Colonic mucosa (tissue), 4 donors: Measurements from ENCODE around the gene ZNF333. TPM values are rescaled to one million over a fixed set of nuclear protein-coding genes. Genes with fewer than 3 reads are reported as not detected.

Source experiments
- DNase-seq: peaks from one replicate; pipeline ENCODE4 v3.0.0-alpha.2; 2020
- H3K27ac ChIP-seq: fragments of 200-600 bp; one replicate; pipeline ENCODE4 v1.8.0; 2021
- H3K27me3 ChIP-seq: fragments of 200-600 bp; one replicate; pipeline ENCODE4 v1.8.0; 2021
- H3K36me3 ChIP-seq: fragments of 200-600 bp; one replicate; pipeline ENCODE4 v1.8.0; 2021
- H3K4me1 ChIP-seq: fragments of 200-600 bp; one replicate; pipeline ENCODE4 v1.8.0; 2021; ENCODE audit warnings: mild to moderate bottlenecking
- H3K4me3 ChIP-seq: fragments of 200-600 bp; one replicate; pipeline ENCODE4 v1.8.0; 2021
- H3K9ac ChIP-seq, 2 donors: one replicate each; pipeline ENCODE4 v1.7.0; 2013; ENCODE audit warnings: control low read depth in 2 of 2, low read depth in 2 of 2, low read length in 2 of 2
- H3K9me3 ChIP-seq: fragments of 200-600 bp; one replicate; pipeline ENCODE4 v1.8.0; 2021
- intact Hi-C: fragments of 100-400 bp; cut with DNase I; formaldehyde crosslinking; loops from one replicate; pipeline ENCODE4 v1.14.1; 2022
- total RNA-seq, 2 donors: library from RNA; stranded (reverse); fragmentation: NEBNext Ultra II Directional in 1 of 2; extraction: Animal tissue kit (Norgen Biotek cat#: 25700) in 1 of 2; gene quantifications; one replicate each; pipeline ENCODE4 v1.2.1, GENCODE V29; 2021
- TF ChIP-seq, protein P1 (sequence below): fragments of 200-600 bp; IDR thresholded peaks from one replicate; pipeline ENCODE4 v1.8.0; 2022; ENCODE audit warnings: antibody characterized with exemption, mild to moderate bottlenecking
- donor health status: healthy.
- donor health status: DM: no; HTN: no; CAD: no.
- donor health status: DM: no; HTN: no; CAD: no.

ZNF333 gene
- total RNA-seq, 2 donors from 2014 or later: 6.7 to 7.3 TPM

DNA sequence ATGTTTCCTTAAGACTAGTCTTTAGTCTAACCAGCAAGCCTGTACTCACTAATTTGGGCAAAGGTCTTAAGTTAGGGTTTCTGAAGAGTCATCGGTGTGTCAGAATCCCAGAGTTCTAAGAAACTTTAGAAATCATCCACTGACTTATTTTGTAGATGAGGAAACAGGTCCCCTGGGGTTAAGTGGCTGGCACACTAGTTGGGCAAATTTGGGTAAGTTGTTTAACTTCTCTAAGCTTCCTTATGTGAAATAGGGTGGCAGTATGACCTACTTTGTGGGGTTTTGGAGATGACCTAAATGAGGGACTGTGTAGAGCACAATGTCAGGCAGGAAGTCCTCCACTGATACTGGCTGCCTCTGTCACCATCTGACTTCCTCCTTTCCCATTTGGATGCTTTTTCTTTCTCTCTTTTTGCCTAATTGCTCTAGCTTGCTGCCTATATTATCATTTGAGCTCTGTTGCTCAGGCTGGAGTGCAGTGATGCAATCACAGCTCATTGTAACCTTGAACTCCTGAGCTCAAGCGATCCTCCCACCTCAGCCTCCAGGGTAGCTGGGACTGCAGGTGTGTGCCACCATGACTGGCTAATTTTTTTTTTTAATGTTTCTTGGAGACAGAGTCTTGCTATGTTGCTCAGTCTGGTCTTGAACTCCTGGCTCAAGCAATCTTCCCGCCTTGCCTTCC, 17.5 kb upstream of the ZNF333 start:
- TF ChIP-seq, protein P1, sequence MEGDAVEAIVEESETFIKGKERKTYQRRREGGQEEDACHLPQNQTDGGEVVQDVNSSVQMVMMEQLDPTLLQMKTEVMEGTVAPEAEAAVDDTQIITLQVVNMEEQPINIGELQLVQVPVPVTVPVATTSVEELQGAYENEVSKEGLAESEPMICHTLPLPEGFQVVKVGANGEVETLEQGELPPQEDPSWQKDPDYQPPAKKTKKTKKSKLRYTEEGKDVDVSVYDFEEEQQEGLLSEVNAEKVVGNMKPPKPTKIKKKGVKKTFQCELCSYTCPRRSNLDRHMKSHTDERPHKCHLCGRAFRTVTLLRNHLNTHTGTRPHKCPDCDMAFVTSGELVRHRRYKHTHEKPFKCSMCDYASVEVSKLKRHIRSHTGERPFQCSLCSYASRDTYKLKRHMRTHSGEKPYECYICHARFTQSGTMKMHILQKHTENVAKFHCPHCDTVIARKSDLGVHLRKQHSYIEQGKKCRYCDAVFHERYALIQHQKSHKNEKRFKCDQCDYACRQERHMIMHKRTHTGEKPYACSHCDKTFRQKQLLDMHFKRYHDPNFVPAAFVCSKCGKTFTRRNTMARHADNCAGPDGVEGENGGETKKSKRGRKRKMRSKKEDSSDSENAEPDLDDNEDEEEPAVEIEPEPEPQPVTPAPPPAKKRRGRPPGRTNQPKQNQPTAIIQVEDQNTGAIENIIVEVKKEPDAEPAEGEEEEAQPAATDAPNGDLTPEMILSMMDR: no peak
- DNase-seq: no peak
- no peak overlapping the region for H3K4me3 ChIP-seq
- H3K9me3 ChIP-seq: no peaks in the 10 kb centered on the region
- H3K4me1 ChIP-seq: no peaks in the 10 kb centered on the region
- H3K27ac ChIP-seq: no peak overlapping the region
- no peaks in the 10 kb centered on the region for H3K36me3 ChIP-seq
- H3K27me3 ChIP-seq: no peaks in the 10 kb centered on the region
- intact Hi-C loops: no loop called here
- no peak overlapping the region for H3K9ac ChIP-seq

DNA sequence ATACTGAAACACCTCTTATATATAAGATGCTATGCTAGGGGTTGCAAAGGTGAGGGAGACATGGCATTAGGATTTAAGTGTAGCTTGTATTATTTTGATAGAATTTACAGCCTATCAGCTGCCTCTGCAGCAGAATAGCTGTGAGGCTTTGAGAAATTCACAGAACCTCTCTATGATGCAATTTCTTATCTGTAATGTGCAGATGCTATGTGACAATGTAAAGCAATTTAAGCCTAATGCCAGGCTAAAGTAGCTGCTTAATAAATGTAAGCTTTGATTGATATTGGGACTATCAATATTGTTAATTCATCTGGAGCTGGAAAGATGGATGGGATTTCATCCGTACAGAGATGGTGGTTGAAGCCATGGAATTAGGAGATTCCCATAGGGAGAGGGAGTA, 16.8 kb upstream of the ZNF333 start:
- DNase-seq: no peak
- TF ChIP-seq, protein P1: no peak
- H3K27ac ChIP-seq: no peak overlapping the region

DNA sequence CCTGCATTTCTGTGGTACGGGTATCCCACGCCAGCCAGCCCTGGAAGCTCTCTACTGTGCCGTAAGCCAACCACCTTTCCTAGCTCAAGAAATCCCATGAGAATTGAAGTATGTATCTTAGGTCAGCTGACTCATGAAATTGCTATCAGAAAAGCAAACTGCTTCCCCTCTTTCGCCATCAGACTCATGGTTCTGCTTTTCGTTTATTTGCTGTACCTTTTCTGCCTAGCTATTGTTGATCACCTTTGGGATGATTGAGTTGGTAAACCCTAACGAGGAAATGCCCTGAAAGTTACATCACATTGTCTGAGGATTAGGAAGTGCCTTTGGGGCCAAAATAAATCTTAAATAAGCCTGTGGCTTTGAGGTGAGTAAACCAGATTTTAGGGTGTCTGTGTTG, 15.1 kb upstream of the ZNF333 start, which contains the start of gene ADGRE3:
ADGRE3 (minus strand) TSS at position 81 of the 400 bp plus-strand sequence; CDS start at position 7, 74 bp downstream.
- no peaks in the 10 kb centered on the region for H3K36me3 ChIP-seq
- TF ChIP-seq, protein P1: no peak
- no peaks in the 10 kb centered on the region for H3K27me3 ChIP-seq
- H3K9ac ChIP-seq: no peak within 1 kb of the TSS
- H3K4me3 ChIP-seq: no peak within 1 kb of the TSS
- H3K9me3 ChIP-seq: no peaks in the 10 kb centered on the region
- no peak for DNase-seq
- intact Hi-C loops: no loop called here
- H3K27ac ChIP-seq: no peak within 1 kb of the TSS
- H3K4me1 ChIP-seq: no peaks in the 10 kb centered on the region

More for the DNA sequence above, 16.8 kb upstream of the ZNF333 start:
- no peaks in the 10 kb centered on the region for H3K36me3 ChIP-seq
- H3K4me3 ChIP-seq: no peak overlapping the region
- H3K9me3 ChIP-seq: no peaks in the 10 kb centered on the region
- no peaks in the 10 kb centered on the region for H3K4me1 ChIP-seq
- no peaks in the 10 kb centered on the region for H3K27me3 ChIP-seq
- no peak overlapping the region for H3K9ac ChIP-seq
- intact Hi-C loops: no loop called here

DNA sequence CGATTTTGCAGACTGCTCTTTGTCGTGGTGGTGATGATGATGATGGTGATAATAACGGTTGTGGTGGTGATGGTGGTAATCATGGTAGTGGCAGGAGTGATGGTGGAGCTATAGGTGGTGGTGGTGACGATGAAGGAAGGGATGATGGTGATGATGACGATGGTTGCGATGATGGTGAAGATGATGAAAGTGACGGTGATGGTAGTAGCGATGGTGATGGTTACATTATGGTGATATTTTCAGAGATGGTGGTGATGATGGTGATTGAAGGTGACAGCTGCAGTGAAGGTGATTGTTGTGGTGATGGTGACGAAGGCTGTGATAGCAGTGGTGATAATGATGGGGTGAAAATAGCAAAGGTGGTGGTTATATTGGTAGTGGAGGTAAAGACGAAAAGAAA, 13.1 kb upstream of the ZNF333 start:
- Histone ChIP-seq H3K27me3 (no peaks in the 10 kb centered on the region), H3K4me3 (no peak overlapping the region), H3K9me3 (no peaks in the 10 kb centered on the region), H3K4me1 (no peaks in the 10 kb centered on the region), H3K27ac (no peak overlapping the region), H3K36me3 (no peaks in the 10 kb centered on the region), H3K9ac (no peak overlapping the region)
- TF ChIP-seq, protein P1: no peak
- DNase-seq: no peak
- intact Hi-C loops: no loop called here

DNA sequence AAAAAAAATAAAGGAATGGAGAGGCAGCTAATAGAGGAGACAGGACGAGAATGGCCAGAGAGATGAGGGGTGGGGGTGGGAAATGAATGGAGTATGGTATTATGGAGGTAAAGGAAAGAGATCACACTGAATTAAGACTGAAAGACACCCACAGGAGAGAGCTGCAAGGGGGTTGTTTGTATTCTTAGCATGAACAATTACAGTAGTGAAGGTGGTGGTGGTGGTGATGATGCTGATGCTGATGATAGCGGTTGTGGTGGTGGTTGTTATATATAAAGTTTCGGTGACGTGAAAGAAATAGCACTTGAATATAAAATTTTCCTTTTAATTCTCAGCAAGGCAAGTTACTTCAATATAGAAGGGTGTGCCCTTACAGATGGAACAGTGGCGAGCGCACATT, 12.4 kb upstream of the ZNF333 start:
- Histone ChIP-seq H3K27ac (no peak overlapping the region), H3K27me3 (no peaks in the 10 kb centered on the region), H3K4me3 (no peak overlapping the region), H3K9me3 (no peaks in the 10 kb centered on the region), H3K4me1 (no peaks in the 10 kb centered on the region), H3K36me3 (no peaks in the 10 kb centered on the region), H3K9ac (no peak overlapping the region)
- intact Hi-C loops: no loop called here
- TF ChIP-seq, protein P1: no peak
- DNase-seq: no peak
